ENCODE results near the gene PTPN13.

The PTPN13 gene

GRCh38 chr4:86631166-86631565 is 37.1 kb downstream of the PTPN13 start:
- ChIA-PET CTCF (interaction anchor here (0.7 to 0.8 kb wide), 2 partner anchors 86 to 135 kb away, joined by 3 read pairs; no protein-coding TSS in a partner anchor), POLR2A (no interaction called here)
- TF ChIP-seq ATF2 (tag by site-specific recombination; IDR thresholded peaks at IDR 0.05; ENCODE audit: low read depth): no peak
- no peak for TF ChIP-seq SALL2 (tag by site-specific recombination; IDR thresholded peaks at IDR 0.05; ENCODE audit: borderline replicate concordance)
- TF ChIP-seq SP2 (tag by site-specific recombination; IDR thresholded peaks at IDR 0.05): no peak
- TF ChIP-seq KLF17 (tag by site-specific recombination; IDR thresholded peaks at IDR 0.05): no peak
- TF ChIP-seq ZBTB6 (tag by site-specific recombination; IDR thresholded peaks at IDR 0.05): no peak
- TF ChIP-seq ZNF629 (tag by site-specific recombination; IDR thresholded peaks at IDR 0.05): no peak
- no peak for TF ChIP-seq ZNF211 (tag by site-specific recombination; IDR thresholded peaks at IDR 0.05; ENCODE audit: low read depth)
- TF ChIP-seq GLI2 (tag by site-specific recombination; IDR thresholded peaks at IDR 0.05; ENCODE audit: borderline replicate concordance, low read depth): no peak
- TF ChIP-seq KLF10 (tag by site-specific recombination; IDR thresholded peaks at IDR 0.05): no peak
- TF ChIP-seq ZNF660 (tag by site-specific recombination; IDR thresholded peaks at IDR 0.05): no peak
- TF ChIP-seq MYNN (tag by site-specific recombination; IDR thresholded peaks at IDR 0.05; ENCODE audit: borderline replicate concordance): no peak
- TF ChIP-seq ZNF518A (tag by site-specific recombination; conservative IDR thresholded peaks at IDR 0.05; ENCODE audit: low read depth): no peak
- Histone ChIP-seq H3K4me3 (ENCODE audit: low read depth, low read length) (no peak overlapping the region), H3K9me3 (ENCODE audit: control insufficient read depth, insufficient read depth, low read depth, low read length) (no peaks in the 10 kb centered on the region), H3K4me1 (ENCODE audit: control insufficient read depth, insufficient read depth, low read length) (no peaks in the 10 kb centered on the region), H3K36me3 (ENCODE audit: control insufficient read depth in 2 of 2, insufficient read depth in 1 of 2, low read length in 2 of 2) (peaks cover 0 to 14% of the 10 kb centered on the region in 2 experiments; a peak in 1 of 3 replicates), H3K27ac (ENCODE audit: extremely low read depth, low read depth, low read length) (no peak overlapping the region)

- CTCF ChIA-PET: no interaction called here
- H3K4me3 ChIP-seq (ENCODE audit: low read depth, low read length): no peak overlapping the region
- TF ChIP-seq ZNF654 (tag by site-specific recombination; IDR thresholded peaks at IDR 0.05; ENCODE audit: low read depth) (no peak), SP7 (tag by site-specific recombination; IDR thresholded peaks at IDR 0.05) (no peak), ZIC2 (tag by site-specific recombination; IDR thresholded peaks at IDR 0.05) (no peak), ZNF248 (tag by site-specific recombination; IDR thresholded peaks at IDR 0.05) (no peak), ZNF626 (tag by site-specific recombination; IDR thresholded peaks at IDR 0.05) (no peak), ZNF518A (tag by site-specific recombination; conservative IDR thresholded peaks at IDR 0.05; ENCODE audit: low read depth) (no peak), ZFP37 (tag by site-specific recombination; IDR thresholded peaks at IDR 0.05) (no peak), ZNF16 (tag by site-specific recombination; IDR thresholded peaks at IDR 0.05; ENCODE audit: low read depth) (no peak), ZNF23 (tag by site-specific recombination; IDR thresholded peaks at IDR 0.05; ENCODE audit: borderline replicate concordance) (no peak), ZNF366 (tag by site-specific recombination; conservative IDR thresholded peaks at IDR 0.05) (no peak)
- H3K36me3 ChIP-seq (ENCODE audit: control insufficient read depth in 2 of 2, insufficient read depth in 1 of 2, low read length in 2 of 2): peaks cover 0 to 18% of the 10 kb centered on the region in 2 experiments; a peak in 1 of 3 replicates
- H3K27ac ChIP-seq (ENCODE audit: extremely low read depth, low read depth, low read length): no peak overlapping the region
- no peaks in the 10 kb centered on the region for H3K9me3 ChIP-seq (ENCODE audit: control insufficient read depth, insufficient read depth, low read depth, low read length)
- POLR2A ChIA-PET: no interaction called here
- H3K4me1 ChIP-seq (ENCODE audit: control insufficient read depth, insufficient read depth, low read length): no peaks in the 10 kb centered on the region
These were observed 39.7 kb downstream of the PTPN13 start for GRCh38 chr4:86633854-86634253.
